ENCODE data around the gene PRSS56.

GRCh38 chr2:232482301-232483238 lies 37.6 kb upstream of the PRSS56 start:
- TF ChIP-seq CTCF (IDR thresholded peaks at IDR 0.05) (no peak), POLR2A (IDR thresholded peaks at IDR 0.05) (no peak), POLR2AphosphoS5 (IDR thresholded peaks at IDR 0.05) (no peak)

Data from breast epithelium (tissue), 3 donors.